Measurements from ENCODE around the gene STKLD1. TPM values are rescaled to one million over a fixed set of nuclear protein-coding genes. Genes with fewer than 3 reads are reported as not detected.

Gene STKLD1
- total and polyA plus RNA-seq, 9 of the 15 experiments (the other 6 are each of a cell fraction or from before 2014, with no cell fraction given), result 0.10 to 0.65 (median 0.33) TPM; not detected in 2

DNA sequence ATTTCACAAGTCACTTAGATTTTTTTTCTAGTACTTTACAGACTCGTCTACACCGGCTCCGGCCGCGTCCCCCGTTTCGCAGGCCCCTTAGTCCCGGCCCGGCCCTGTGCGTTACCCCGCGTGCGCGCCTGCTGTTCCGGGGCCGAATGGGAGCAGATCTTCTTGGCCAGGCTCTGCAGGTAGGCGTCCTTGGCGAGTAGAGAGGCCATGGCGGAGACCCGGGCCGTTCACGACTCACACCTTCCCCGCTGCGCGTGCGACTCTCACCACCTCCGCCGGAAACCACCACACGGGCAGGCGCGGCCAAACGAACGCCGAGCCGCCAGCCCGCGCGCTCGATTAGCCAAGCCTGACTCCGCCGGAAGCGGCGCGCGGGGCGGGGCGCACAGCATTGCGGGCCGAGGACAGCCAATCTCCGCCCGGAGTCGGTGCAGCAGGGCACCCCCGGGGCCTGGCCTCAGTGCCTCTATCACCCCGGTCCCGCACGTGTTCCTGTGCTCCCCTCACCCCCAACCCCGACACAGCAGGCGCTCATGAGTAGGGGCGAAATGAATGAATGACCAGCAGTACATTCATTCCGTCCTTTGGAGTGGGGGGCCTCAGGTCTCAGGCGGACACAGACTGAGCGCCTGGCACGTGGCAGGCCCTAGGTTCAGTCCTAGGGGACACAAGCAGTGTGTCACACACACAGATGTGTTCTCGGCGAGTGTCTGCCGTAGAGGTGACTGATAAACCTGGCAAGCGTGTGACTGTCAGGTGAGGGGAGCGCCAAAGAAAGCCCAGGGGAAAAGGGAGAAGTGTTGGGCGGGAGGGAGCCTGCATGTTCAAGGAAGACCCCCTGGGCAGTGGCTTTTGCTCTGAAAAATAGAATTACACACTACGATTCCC, 40.0 kb upstream of the STKLD1 start, which contains the start of gene SURF6 (continued):
- TF ChIP-seq TGIF2 (CRISPR knock-in tag; IDR thresholded peaks at IDR 0.05) (peak; percentile 54; the same call in 1 of the 2 replicates), NUFIP1 (IDR thresholded peaks at IDR 0.05; ENCODE audit: partially characterized antibody) (no peak), HDGF (IDR thresholded peaks at IDR 0.05) (no peak), CC2D1A (IDR thresholded peaks at IDR 0.05) (no peak), STAG1 (CRISPR knock-in tag; IDR thresholded peaks at IDR 0.05; ENCODE audit: borderline replicate concordance) (no peak), NFRKB (IDR thresholded peaks at IDR 0.05; ENCODE audit: low read depth) (peak; percentile 67; the same call in 1 of the 2 replicates), TEAD1 (CRISPR knock-in tag; IDR thresholded peaks at IDR 0.05) (peak; percentile 50 to 85; a peak in 3 of 4 replicates), TBP (optimal IDR thresholded peaks at IDR 0.05; ENCODE audit: low read depth, low read length) (peak; percentile 82), LARP7 (IDR thresholded peaks at IDR 0.05) (no peak), XRCC3 (IDR thresholded peaks at IDR 0.05) (no peak), ZNF12 (CRISPR knock-in tag; IDR thresholded peaks at IDR 0.05) (0 out of 2 replicates have a peak, but pooled peaks have one; percentile 49), KLF6 (CRISPR knock-in tag; IDR thresholded peaks at IDR 0.05; ENCODE audit: borderline replicate concordance) (no peak), STAT5B (CRISPR knock-in tag; IDR thresholded peaks at IDR 0.05) (no peak), TAL1 (IDR thresholded peaks at IDR 0.05) (no peak), ZBTB17 (CRISPR knock-in tag; IDR thresholded peaks at IDR 0.05) (peak; percentile 100), MCM2 (IDR thresholded peaks at IDR 0.05; ENCODE audit: low read depth) (no peak), TEAD4 (IDR thresholded peaks at IDR 0.05; ENCODE audit: low read length) (no peak; the same call in 1 of the 2 replicates), TEAD4 (CRISPR knock-in tag; IDR thresholded peaks at IDR 0.05; ENCODE audit: borderline replicate concordance) (no peak), ZFX (CRISPR knock-in tag; IDR thresholded peaks at IDR 0.05) (peak; percentile 79), EP300 (IDR thresholded peaks at IDR 0.05; ENCODE audit: low read length) (peak; percentile 41; the same call in 1 of the 2 replicates), ZNF785 (CRISPR knock-in tag; IDR thresholded peaks at IDR 0.05) (no peak), MTA3 (IDR thresholded peaks at IDR 0.05; ENCODE audit: borderline replicate concordance) (peak; percentile 74; the same call in 1 of the 2 replicates)
- TF ChIP-seq, protein P1, sequence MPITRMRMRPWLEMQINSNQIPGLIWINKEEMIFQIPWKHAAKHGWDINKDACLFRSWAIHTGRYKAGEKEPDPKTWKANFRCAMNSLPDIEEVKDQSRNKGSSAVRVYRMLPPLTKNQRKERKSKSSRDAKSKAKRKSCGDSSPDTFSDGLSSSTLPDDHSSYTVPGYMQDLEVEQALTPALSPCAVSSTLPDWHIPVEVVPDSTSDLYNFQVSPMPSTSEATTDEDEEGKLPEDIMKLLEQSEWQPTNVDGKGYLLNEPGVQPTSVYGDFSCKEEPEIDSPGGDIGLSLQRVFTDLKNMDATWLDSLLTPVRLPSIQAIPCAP (CRISPR knock-in tag; IDR thresholded peaks at IDR 0.05; ENCODE audit: borderline replicate concordance), result no peak
- TF ChIP-seq, protein P2, sequence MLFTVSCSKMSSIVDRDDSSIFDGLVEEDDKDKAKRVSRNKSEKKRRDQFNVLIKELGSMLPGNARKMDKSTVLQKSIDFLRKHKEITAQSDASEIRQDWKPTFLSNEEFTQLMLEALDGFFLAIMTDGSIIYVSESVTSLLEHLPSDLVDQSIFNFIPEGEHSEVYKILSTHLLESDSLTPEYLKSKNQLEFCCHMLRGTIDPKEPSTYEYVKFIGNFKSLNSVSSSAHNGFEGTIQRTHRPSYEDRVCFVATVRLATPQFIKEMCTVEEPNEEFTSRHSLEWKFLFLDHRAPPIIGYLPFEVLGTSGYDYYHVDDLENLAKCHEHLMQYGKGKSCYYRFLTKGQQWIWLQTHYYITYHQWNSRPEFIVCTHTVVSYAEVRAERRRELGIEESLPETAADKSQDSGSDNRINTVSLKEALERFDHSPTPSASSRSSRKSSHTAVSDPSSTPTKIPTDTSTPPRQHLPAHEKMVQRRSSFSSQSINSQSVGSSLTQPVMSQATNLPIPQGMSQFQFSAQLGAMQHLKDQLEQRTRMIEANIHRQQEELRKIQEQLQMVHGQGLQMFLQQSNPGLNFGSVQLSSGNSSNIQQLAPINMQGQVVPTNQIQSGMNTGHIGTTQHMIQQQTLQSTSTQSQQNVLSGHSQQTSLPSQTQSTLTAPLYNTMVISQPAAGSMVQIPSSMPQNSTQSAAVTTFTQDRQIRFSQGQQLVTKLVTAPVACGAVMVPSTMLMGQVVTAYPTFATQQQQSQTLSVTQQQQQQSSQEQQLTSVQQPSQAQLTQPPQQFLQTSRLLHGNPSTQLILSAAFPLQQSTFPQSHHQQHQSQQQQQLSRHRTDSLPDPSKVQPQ (CRISPR knock-in tag; IDR thresholded peaks at IDR 0.05; ENCODE audit: borderline replicate concordance), result no peak
- TF ChIP-seq, protein P3, sequence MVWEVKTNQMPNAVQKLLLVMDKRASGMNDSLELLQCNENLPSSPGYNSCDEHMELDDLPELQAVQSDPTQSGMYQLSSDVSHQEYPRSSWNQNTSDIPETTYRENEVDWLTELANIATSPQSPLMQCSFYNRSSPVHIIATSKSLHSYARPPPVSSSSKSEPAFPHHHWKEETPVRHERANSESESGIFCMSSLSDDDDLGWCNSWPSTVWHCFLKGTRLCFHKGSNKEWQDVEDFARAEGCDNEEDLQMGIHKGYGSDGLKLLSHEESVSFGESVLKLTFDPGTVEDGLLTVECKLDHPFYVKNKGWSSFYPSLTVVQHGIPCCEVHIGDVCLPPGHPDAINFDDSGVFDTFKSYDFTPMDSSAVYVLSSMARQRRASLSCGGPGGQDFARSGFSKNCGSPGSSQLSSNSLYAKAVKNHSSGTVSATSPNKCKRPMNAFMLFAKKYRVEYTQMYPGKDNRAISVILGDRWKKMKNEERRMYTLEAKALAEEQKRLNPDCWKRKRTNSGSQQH (CRISPR knock-in tag; IDR thresholded peaks at IDR 0.05), result no peak
- TF ChIP-seq, protein P4, sequence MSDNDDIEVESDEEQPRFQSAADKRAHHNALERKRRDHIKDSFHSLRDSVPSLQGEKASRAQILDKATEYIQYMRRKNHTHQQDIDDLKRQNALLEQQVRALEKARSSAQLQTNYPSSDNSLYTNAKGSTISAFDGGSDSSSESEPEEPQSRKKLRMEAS (CRISPR knock-in tag; IDR thresholded peaks at IDR 0.05), result peak; percentile 99

All from K562 (cell line).